Stimulated activated naive CD8-positive, alpha-beta T cell treated with anti-CD3 and anti-CD28 coated beads, Interleukin-15, Interleukin-2, amounts not matched to agents 100 U/mL and 50 U/mL, for 24 hours (primary cell): ENCODE results near the gene PTH2R.
"Not testable (repeated sequence)": the region's sequence is repeated elsewhere in the genome, so short reads cannot be mapped to it uniquely, and the experiment has no call there.

Experiments used
- ATAC-seq: fragments of 150-1000 bp; cut with Tn5 transposase; one replicate; pipeline ENCODE4 v1.10.0; 2021
- DNase-seq: peaks from one replicate; pipeline ENCODE4 v3.0.0; 2021

The PTH2R gene

GRCh38 chr2:208392300-208392699 is 14.3 kb upstream of the PTH2R start:
- ATAC-seq, result no peak
- no peak for DNase-seq

- not testable (repeated sequence) for ATAC-seq, DNase-seq
Observed at GRCh38 chr2:208396796-208397195, 9.8 kb upstream of the PTH2R start.

- ATAC-seq (no peak), DNase-seq (no peak)
Observed at GRCh38 chr2:208399201-208399600, 7.4 kb upstream of the PTH2R start.

- no peak for DNase-seq
- ATAC-seq, result no peak
Observed at GRCh38 chr2:208407667-208408066, 1.1 kb downstream of the PTH2R start.

- ATAC-seq (no peak), DNase-seq (no peak)
Observed at GRCh38 chr2:208413931-208414330, 7.3 kb downstream of the PTH2R start.

- DNase-seq, result no peak
- no peak for ATAC-seq
Observed at GRCh38 chr2:208415255-208415654, 8.7 kb downstream of the PTH2R start.

GRCh38 chr2:208415897-208416296 is 9.3 kb downstream of the PTH2R start:
- ATAC-seq (no peak), DNase-seq (no peak)

- no peak for DNase-seq
Observed at GRCh38 chr2:208426412-208427045, 19.9 kb downstream of the PTH2R start.

GRCh38 chr2:208437755-208438154 is 31.2 kb downstream of the PTH2R start:
- ATAC-seq (no peak), DNase-seq (no peak)

More at GRCh38 chr2:208426412-208427045, 19.9 kb downstream of the PTH2R start:
- ATAC-seq, result no peak

GRCh38 chr2:208440716-208441115 is 34.1 kb downstream of the PTH2R start:
- no peak for ATAC-seq
- no peak for DNase-seq

- no peak for DNase-seq
- ATAC-seq, result no peak
Observed at GRCh38 chr2:208441951-208442350, 35.4 kb downstream of the PTH2R start.

GRCh38 chr2:208447447-208447846 is 40.9 kb downstream of the PTH2R start:
- ATAC-seq, DNase-seq: not testable (repeated sequence)

- ATAC-seq (no peak), DNase-seq (no peak)
Observed at GRCh38 chr2:208451061-208451460, 44.5 kb downstream of the PTH2R start.

GRCh38 chr2:208454861-208455260 is 48.3 kb downstream of the PTH2R start:
- DNase-seq (no peak), ATAC-seq (no peak)

GRCh38 chr2:208463721-208464120 is 57.1 kb downstream of the PTH2R start:
- DNase-seq (no peak), ATAC-seq (no peak)

- DNase-seq (no peak), ATAC-seq (no peak)
Observed at GRCh38 chr2:208464205-208464604, 57.6 kb downstream of the PTH2R start.

- peak; percentile 7 for DNase-seq
Observed at GRCh38 chr2:208466151-208466919, 59.7 kb downstream of the PTH2R start.

GRCh38 chr2:208466920-208467298 is 60.3 kb downstream of the PTH2R start:
- no peak for DNase-seq

More at GRCh38 chr2:208466151-208466919, 59.7 kb downstream of the PTH2R start:
- ATAC-seq, result no peak

GRCh38 chr2:208467564-208467963 is 61.0 kb downstream of the PTH2R start:
- no peak for ATAC-seq
- DNase-seq, result no peak

More at GRCh38 chr2:208466920-208467298, 60.3 kb downstream of the PTH2R start:
- no peak for ATAC-seq

- DNase-seq (no peak), ATAC-seq (no peak)
Observed at GRCh38 chr2:208477741-208478140, 71.1 kb downstream of the PTH2R start.

- ATAC-seq, result no peak
- DNase-seq, result no peak
Observed at GRCh38 chr2:208479342-208479741, 72.8 kb downstream of the PTH2R start.

GRCh38 chr2:208481945-208482344 is 75.4 kb downstream of the PTH2R start:
- ATAC-seq, DNase-seq: not testable (repeated sequence)

- DNase-seq, ATAC-seq: not testable (repeated sequence)
Observed at GRCh38 chr2:208482453-208483015, 75.9 kb downstream of the PTH2R start.
